Activated CD8-positive, alpha-beta memory T cell treated with anti-CD3 and anti-CD28 coated beads for 24 hours (primary cell): ENCODE results near the gene OSMR.

Experiments used
- DNase-seq: peaks from one replicate; pipeline ENCODE4 v3.0.0-alpha.2; 2020

Gene OSMR

DNA sequence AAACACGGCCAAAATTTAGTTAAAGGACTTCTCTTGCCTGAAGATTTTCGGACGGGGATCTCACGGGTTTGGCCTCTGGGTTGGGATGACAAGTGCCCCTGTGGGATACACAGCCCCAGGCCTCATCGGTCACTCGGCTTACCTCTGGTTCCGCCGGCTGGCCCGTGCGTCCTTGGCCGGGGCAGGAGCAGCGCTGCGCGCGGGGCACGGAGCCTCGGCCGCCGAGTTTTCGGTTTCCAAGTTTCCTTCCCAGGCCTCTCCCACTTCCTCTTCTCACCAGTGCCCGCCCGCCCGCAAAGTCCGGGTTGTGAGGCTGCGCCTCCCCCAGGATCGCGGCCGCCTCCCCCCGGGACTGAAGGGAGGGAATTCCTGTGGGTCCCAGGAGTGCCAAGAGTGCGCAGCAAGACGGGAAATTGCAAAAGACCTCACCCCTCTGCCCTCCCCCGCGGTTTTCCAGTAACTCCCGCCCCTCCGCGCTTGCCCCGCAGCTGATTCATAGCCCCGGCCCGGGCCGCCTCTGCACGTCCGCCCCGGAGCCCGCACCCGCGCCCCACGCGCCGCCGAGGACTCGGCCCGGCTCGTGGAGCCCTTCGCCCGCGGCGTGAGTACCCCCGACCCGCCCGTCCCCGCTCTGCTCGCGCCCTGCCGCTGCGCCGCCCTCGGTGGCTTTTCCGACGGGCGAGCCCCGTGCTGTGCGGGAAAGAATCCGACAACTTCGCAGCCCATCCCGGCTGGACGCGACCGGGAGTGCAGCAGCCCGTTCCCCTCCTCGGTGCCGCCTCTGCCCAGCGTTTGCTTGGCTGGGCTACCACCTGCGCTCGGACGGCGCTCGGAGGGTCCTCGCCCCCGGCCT is at the start of gene OSMR:
TSS of gene OSMR (plus strand) at position 487 of the 853 bp plus-strand sequence. CDS start 23,033 bp downstream, outside the sequence.
- DNase-seq, result no peak

DNA sequence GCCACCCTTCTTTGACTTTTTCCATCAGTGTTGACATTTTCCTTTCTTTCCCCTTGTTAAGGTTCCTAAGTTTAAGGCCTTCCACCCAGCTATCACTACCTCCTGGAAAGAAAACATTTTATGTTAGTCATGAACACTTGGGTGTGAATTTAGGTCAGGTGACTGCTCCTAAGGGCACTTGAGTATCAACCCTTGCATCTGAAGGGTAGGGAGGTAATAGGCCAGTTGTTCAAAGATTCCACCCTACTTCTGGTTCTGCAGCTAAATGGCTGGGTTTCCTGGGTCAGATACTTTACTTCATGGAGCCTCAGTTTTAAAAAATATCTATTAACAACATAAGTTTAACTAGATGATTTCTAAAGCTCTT is 49.1 kb upstream of the OSMR start:
- DNase-seq, result no peak

DNA sequence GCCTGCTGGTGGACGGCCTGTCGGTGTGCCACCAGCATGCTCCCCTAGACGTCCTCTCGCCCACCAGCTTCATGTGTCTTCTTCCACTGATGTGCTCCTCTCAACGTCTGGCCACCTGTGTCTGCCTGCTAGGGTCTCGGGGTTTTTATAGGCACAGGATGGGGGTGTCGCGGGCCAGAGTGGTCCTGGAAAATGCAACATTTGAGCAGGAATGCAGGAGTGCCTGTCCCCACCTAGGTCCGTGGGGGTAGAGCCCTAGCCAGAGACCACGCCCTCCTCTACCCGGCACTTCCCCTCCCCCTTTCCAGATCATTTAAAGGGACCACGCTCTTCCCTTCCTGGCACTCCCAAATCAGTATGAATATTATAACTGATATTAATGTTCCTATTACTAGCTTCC is 48.0 kb upstream of the OSMR start:
- DNase-seq, result no peak

DNA sequence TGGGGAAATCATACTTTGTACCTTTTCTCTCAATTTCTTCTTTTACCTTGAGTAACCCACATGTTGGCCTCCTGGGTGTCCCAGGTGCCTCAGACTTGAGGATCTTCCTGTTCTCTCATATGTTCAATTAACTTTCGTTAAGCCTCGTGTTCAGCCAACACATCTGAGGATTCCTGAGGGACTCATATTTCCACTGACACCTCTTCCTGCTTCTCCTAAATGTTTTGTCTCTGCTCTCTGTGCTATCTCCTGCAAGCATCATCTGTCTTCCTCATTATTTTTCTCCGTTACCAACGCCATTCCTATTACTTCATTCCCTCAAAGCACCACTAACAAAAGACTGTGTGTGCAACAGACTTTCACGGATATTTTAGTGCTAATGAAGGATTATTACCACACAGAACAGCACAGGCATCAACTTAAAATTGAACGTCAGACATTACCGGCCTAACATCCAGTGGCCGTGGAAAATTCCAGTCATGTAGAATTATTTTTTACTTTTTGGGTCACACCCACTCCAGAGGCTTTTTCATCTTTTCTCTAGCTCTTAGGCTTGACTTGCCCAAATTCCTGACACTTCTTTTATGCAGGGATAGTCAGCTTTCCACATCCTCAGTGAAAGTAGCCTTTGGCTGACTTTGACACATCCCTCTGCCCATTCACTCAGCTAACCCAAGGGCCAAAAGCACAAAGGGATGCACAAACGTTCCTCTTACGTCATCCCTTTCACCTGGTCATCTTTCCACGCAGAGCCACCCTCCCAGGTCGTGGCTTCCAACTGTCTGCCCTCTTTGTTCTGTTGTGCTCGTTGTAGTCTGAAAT is 46.0 kb upstream of the OSMR start:
- DNase-seq, result no peak

DNA sequence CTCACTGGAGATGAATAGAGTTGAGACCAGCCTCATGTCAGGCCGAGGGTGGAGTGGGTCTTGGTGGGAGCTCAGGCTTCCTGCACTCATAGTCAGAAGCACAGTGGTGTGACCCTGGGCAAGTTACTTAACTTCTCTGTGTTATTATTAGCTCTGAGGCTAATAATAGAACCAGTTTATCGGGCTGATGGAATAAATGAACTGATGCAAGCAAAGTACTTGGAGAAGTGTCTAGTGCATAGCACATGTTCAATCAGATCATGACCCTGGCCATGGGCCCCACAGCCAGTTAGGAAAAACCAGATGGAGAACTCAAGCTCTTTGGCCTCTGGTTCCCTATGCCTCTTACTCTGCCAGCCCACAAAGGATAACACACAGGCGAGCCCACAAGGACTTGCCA is 45.3 kb upstream of the OSMR start:
- no peak for DNase-seq

DNA sequence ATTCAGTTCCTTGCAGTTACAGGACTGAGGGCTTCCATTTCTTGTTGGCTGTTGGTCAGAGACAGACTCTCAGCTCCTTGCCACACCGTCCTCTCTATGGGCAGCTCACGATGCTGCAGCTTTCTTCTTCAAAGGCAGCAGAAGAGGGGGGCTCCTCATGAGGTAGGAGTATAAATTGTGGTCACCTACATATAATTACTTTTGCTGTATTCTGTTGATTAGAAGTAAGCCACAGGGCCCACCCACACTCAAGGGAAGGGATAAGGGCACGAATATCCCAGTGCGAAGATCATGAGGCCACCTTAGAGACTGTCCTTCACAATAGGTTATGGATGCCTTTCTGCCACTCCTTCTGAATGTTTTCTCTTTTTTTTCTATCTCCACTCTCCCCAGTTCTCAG is 43.7 kb upstream of the OSMR start:
- no peak for DNase-seq

DNA sequence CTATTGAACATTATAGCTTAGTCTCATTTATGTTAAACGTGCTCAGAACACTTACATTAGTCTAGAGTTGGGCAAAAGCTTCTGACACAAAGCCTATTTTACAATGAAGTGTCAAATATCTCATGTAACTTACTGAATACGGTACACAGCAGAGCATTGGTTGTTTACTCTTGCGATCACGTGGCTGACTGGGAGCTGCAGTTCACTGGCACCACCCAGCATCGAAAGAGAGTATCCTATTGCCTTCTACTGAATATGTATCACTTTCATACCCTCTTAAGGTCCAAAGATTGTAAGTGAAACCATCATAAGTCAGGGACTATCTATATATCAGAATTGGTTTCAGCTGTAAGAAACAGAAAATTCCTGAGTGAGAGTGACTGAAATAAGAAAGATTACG is 42.6 kb upstream of the OSMR start:
- no peak for DNase-seq

DNA sequence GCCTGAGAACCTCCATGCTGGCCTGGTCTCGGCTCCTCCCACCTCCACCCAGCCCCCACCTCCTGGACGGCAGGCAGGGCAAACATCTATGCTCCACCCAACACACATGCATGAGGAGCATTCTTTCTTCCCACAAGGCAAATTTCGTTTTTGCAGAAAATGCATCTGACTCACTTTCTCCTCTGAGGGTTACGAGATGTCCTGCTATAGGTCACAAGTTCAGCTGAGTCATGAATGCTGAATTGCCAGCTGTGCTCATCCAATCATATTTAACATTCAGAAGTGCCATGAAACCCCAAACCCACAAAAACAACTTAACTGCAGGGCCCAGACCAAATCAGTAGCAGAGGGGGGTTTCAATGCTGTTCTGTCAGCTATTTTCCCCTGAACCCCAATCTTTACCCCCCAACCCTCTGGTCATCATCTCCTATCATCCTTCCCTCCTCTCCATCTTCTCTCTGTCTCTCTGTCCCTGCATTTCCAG is 39.0 kb upstream of the OSMR start:
- no peak for DNase-seq

DNA sequence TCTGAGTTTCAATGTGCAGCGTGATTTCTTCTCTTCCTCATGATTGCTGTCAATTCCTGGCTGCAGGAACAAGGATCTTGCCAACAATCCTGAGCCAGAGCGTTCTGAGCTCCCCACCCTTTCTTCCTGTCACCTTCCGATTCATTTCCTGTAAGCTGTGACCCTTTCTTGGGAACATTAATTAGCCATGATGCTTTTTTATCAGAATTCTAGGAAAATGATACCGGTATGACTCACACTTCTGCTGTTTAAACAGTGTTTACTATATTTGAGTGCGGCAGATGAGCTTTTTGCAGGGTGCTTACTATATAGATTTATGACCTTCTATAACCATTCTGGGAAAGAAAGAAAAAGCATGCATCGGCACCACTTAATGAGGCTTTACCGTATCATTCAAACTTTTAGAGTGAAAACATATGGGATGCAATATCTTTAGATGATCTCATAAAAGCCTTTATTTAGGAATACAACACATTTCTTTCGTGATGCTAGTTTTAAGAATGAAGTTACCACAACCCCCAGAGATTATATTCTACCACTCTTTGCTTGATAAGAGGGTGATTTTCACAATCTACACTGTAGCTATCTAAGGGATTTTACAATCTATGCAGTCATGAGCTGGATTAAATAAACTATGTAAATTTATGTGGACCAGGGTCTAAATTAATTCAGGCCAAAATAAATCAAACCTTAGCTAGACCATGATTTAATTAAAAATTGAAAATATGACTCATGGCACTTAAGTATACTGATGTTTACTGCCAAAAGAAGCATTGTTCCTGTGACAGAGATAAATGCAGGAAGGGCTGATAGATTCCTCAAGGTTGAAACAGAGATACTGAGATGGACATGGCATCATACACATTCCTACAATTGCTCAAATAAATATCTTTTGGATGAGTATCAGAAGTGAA is 38.0 kb upstream of the OSMR start:
- no peak for DNase-seq

DNA sequence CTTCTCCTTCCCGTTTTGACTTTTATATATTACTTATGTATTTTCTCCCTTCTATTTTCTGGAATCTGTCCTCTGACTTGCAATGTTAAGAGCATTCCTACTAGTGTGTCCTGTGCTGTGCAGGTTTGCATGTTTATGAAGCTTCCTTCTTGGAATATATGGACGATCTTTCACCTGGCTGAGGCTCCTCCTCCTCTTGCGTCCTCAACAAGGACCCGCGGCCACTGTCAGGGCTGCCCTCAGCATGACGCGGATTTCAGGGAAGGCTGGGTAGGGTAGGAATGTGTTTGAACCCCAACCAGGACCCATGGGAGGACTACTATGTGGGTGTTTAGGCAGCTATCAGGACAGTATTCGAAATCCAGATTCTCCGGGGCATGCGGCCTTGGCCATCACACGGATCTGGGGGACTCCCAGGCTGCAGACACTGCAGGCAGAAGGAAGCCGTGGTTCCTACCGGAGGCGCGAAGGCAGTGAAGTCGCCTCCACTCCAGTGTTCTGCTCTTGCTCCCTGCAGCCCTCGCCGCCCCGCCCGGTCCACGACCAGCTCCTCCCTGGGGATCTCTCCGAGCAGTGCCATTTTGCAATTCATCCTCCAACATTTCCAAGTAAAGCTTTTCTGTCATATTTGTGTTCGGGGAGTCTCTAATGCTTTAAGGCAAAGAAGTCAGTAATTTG is 37.0 kb upstream of the OSMR start:
- no peak for DNase-seq

DNA sequence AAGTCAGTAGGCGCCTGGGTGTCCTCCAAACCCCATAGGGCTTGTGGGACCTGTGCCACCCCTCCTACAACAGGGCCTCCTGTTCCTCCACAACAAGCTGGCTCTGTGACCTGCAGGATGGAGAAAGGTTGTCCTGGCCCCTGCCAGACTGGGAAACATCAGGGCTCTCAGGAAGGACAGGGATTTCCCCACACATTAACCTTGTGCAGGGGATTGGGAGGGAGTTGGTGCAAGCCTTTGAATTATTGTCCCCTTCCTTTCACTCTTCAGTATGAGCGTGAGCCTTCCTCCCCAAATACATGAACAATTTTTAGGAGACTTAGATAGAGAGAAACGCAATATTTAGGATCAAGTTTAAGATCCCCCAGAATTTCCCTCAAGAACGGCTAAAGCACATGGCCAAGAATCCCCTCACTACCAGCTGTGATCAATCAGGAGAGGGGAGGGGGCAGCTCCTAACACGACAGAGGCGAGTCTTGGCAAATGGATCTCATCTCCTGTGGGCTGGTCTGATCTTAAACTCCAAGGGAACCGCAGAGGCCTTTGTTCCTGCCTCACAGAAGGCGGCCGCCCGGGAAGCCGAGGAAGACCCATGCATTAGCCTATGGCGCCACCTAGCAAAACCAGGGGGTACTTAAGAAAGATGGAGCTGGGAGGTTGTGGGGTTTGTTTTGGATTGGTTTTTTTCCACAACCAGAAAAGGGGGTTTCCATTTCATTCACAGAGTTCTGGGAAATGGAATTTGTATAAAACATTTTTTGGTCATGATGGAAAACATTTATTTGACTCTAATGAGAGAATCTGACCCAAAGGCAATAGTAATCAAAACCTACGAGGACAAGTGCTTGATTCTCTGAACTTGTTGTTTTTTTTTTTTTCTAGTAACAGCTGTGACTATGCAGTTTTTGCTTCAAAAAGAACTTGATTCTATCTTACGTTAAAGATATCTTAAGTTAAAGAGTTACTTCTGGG is 36.1 kb upstream of the OSMR start:
- DNase-seq, result peak; percentile 67

DNA sequence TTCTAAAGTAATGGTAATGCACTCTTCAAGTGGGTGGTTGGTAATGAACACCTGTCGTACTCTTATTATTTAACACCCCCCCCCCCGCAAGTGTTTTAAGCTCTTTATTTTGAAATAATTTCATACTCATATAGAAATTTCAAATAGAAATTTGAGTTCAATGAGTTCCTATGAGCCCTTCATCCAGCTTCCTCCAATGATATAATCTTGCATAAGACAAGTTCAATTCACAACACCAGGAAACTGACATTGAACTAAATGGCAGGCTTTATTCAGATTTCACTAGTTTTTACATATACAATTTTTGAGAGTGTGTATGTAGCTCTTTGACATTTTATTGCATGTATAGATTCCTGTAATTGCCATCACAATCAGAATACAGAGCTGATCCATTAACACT is 30.9 kb upstream of the OSMR start:
- no peak for DNase-seq

DNA sequence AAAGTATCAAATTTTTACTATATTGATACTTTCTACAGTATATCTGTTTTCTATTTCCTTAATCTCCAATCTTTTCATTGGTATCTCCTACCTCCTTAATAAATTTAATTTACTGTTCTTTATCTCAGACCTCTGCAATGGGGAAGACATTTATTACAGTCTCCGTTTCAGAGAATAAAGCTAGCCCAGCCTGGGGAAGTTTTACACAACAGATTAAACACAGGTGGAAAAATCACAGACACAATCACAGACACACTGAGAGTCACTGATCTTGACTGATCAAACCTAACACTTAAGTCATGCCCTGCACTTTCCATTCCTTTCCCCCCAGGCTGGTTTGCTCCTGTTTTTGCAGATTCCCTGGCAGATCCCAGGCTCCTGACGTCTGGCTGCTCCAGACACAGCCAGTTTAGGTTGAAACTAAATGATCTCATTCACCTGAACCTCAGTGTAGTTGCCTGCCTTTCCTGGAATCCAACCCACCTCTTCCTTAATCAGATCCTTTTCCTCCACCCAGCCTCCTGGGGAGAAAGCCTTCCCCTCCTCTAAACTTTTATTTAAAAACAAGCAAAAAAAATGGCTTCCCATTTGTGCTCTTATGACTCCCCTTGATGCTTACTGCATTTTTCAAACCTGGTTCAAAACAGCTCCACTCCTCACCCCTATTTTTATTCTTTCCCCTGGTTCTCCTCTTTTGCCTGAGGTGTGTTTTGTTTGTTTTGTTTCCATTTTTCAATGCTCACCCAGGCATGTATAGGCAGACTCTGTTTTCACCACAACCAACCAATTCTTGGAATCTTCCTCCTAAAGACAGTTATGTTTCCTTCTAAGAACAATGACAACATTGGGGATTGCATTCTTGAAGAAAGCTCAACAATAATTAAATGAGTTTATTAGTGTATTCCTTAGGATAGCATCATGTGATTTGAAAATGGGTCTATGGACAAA is 29.5 kb upstream of the OSMR start:
- no peak for DNase-seq

DNA sequence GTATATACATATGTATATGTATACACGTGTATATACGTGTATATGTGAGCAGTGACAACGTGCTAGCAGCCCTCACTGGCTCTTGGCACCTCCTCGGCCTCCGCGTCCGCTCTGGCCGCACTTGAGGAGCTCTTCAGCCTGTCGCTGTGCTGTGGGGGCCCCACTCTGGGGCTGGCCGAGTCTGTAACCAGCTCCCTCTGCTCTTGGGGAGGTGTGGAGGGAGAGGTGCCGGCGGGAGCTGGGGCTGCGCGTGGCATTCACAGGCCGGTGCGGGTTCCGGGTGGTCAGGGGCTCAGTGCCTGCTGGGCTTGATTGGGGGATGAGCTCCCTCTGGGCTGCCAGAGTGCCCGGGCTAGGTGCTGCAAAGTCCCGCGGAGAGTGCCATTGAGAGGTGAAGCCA is 24.1 kb upstream of the OSMR start:
- no peak for DNase-seq

DNA sequence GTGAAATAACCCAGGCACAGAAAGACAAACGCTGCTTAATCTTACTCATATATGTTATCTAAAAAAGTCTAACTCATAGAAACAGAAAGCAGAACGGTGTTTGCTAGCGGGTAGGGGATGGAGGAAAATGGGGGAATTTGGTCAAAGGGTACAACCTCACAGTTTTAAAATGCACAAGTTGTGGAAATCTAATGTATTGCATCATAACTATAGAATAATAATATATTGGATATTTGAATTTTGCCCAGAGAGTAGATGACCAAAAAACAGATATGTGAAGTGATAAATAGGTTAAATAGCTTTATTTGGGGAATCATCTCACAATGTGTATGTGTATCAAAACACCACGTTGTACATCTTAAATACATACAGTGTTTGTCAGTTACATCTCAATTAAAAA is 22.3 kb upstream of the OSMR start:
- DNase-seq, result no peak

DNA sequence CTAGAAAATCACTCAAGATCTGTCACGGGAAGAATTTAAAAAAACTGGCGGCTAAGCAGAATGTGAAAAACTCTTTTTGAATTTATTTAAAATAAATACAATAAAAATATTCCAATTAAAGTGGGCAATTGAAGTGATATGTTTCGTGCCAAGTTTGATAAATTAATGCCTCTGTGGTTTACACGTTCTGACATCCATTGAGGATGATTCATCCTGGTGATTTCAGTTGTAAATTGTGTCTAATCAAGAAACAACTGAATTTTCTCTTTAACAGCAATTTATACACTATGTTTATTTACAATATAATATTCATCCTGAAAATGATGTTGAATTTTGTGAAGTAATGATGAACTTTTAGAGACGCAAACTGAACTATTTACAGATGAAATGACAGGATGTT is 21.0 kb upstream of the OSMR start:
- DNase-seq, result no peak

DNA sequence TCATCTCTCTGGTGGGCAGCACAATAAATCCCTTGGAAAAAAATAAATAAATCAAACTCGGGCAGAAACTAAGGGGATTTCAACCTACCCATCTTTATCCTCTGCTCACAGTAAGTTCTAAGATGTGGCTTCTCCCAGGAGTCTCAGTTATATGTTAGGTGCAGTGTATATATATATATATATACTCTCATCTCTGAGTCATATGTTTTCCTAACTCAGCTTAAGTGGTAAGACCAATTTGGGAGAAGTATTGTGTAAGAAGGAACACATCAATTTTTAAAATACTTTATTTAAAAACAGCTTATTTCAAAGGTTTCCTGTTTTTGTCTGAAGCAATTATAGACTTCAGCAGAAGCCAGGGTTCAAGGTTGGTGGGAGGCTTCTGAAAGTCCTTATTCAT is 20.3 kb upstream of the OSMR start:
- no peak for DNase-seq

DNA sequence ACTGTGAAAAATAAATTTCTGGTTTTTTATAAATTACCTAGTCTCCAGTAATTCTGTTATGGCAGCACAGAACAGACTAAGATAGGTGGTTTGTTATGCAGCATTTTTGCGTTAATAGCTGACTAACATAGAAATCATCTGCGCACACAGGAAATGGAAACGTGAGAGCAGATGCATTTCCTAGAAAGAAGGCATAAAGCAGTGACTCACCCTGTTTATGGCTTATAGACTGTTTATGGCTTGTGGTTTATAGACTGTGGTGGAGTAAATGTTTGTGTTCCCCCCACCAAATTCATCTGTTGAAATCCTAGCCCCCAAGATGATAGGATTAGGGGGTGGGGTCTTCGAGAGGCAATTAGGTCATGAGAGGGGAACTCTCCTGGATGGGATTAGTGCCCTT is 18.3 kb upstream of the OSMR start:
- no peak for DNase-seq

DNA sequence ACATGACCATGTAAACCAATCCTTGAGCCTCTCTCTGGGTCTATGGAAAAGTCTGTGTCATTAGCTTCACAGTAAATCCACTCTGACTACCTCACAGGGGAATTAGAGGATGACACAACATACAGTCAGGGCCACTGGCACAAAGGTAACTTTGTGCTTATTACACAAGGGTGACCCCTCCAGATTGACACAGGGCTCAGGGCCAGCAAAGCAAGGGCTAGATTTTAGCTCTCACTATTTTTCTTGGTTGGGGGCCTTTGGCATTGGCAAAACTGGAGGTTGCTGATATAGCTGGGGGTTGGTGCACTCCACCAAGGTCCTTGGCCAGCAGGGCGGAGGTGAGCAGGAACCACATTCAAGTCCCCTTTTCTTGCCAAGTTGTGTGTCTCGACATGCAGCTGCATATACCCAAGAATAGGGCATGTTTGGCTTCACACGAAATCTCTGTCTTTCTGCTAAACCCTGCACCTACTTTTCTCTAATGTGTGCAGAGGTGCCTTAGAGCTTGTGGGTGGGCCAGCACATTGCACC is 15.2 kb upstream of the OSMR start:
- DNase-seq, result no peak

DNA sequence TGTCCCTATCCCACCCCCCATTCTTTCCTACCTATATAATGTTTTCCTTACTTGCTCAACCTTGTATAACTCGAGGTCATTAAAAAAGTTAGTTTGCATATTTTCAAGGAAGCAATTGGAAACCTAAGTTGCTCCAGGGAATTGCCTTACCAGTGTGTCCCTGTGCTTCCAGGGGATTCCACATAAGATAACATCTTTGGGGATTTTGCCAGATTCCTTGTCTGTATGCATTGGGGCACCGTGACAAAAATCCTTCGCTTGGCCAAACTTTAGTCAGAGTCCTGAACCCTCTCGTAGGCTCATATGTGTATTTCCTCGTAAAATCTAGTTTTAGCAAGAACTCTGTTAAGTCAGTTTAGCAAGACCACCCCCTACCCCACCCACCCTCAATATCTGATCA is 14.7 kb upstream of the OSMR start:
- no peak for DNase-seq
